Stomach (tissue), 4 donors: ENCODE results near the gene ERVFRD-1.

Source experiments
- CTCF ChIP-seq, 7 experiments: fragments of 450-650 bp in 4 of 7; fragments of 200-600 bp in 3 of 7; sonication (generic) in 3 of 7; IDR thresholded peaks; one replicate each; pipeline ENCODE4 v1.5.1; 2016 to 2019; ENCODE audit warnings: antibody characterized with exemption in 7 of 7, control low read depth in 2 of 7, mild to moderate bottlenecking in 1 of 7
- EP300 ChIP-seq: sonication (generic); formaldehyde crosslinking; IDR thresholded peaks from one replicate; pipeline ENCODE4 v1.6.1; 2017; ENCODE audit warnings: antibody characterized with exemption
- POLR2AphosphoS5 ChIP-seq, 3 donors: sonication (generic); formaldehyde crosslinking; IDR thresholded peaks; one replicate each; pipeline ENCODE4 v1.6.1; 2016; ENCODE audit warnings: antibody characterized with exemption in 3 of 3

DNA sequence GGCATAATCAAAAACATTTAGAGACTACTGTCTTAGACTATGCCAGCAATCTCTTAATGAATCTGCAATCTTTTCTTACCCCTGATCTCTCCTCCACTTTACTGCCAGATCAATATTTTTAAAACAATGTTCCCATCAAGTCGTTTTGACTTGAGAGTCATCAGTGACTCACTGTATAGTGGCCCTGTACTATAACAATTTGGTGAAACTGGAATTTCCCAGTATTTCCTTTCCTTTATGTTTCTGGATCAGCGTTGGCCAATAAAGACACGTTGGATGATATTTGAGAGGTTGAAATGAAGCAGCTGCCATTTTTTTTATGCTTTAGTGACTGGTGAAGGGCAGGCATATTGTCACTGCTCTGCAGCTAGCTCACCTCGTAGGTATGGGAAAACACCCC, 28.0 kb downstream of the ERVFRD-1 start:
- TF ChIP-seq CTCF (IDR thresholded peaks at IDR 0.05) (no peak), POLR2AphosphoS5 (IDR thresholded peaks at IDR 0.05) (no peak), EP300 (no peak)
